GM21447 (cell line): Measurements from ENCODE around the gene FCGR3A.
A peak's percentile ranks its signal among the peaks of the same experiment; 100 is the strongest.
"Not testable (repeated sequence)": the region's sequence is repeated elsewhere in the genome, so short reads cannot be mapped to it uniquely, and the experiment has no call there.

ENCODE experiments used
- ATAC-seq: cut with Tn5 transposase; IDR thresholded peaks from one replicate; pipeline ENCODE4 v1.9.1; 2021; ENCODE audit not compliant: unreplicated experiment

Gene FCGR3A

GRCh38 chr1:161530671-161531641, 18.7 kb downstream of the FCGR3A start:
- ATAC-seq: peak; percentile 64

- peak; percentile 37 for ATAC-seq
Measured at GRCh38 chr1:161530158-161530557, 19.5 kb downstream of the FCGR3A start.

- not testable (repeated sequence) for ATAC-seq
Measured at GRCh38 chr1:161529463-161530104, 20.0 kb downstream of the FCGR3A start.

DNA sequence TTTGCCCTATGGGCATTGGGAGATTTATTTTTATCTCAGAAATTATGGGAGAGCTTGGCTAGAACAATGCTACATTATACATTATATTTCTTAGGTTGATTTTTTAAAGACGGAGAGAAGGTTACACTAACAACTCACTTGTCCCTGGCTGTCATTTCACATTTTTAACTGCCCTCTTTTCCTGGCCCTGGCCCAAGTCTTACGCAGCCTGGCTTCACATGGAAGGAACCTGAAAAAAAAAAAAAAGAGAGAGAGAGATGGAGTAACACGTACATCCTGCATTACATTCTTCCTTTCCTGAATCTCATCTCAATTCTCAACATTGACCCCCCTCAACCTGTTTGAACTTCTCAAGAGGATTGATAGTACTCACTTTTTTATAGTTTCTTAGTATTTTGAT, 21.1 kb downstream of the FCGR3A start:
- ATAC-seq: not testable (repeated sequence)

DNA sequence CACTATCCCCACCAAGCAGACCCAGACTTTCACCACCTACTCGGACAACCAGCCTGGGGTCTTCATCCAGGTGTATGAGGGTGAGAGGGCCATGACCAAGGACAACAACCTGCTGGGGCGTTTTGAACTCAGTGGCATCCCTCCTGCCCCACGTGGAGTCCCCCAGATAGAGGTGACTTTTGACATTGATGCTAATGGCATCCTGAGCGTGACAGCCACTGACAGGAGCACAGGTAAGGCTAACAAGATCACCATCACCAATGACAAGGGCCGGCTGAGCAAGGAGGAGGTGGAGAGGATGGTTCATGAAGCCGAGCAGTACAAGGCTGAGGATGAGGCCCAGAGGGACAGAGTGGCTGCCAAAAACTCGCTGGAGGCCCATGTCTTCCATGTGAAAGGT, 23.7 kb downstream of the FCGR3A start:
- not testable (repeated sequence) for ATAC-seq

DNA sequence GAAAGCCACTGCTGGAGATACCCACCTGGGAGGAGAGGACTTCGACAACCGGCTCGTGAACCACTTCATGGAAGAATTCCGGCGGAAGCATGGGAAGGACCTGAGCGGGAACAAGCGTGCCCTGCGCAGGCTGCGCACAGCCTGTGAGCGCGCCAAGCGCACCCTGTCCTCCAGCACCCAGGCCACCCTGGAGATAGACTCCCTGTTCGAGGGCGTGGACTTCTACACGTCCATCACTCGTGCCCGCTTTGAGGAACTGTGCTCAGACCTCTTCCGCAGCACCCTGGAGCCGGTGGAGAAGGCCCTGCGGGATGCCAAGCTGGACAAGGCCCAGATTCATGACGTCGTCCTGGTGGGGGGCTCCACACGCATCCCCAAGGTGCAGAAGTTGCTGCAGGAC, 24.3 kb downstream of the FCGR3A start:
- not testable (repeated sequence) for ATAC-seq

DNA sequence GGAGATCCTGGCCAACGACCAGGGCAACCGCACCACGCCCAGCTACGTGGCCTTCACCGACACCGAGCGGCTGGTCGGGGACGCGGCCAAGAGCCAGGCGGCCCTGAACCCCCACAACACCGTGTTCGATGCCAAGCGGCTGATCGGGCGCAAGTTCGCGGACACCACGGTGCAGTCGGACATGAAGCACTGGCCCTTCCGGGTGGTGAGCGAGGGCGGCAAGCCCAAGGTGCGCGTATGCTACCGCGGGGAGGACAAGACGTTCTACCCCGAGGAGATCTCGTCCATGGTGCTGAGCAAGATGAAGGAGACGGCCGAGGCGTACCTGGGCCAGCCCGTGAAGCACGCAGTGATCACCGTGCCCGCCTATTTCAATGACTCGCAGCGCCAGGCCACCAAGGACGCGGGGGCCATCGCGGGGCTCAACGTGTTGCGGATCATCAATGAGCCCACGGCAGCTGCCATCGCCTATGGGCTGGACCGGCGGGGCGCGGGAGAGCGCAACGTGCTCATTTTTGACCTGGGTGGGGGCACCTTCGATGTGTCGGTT, 24.8 kb downstream of the FCGR3A start:
- ATAC-seq: peak; percentile 24

DNA sequence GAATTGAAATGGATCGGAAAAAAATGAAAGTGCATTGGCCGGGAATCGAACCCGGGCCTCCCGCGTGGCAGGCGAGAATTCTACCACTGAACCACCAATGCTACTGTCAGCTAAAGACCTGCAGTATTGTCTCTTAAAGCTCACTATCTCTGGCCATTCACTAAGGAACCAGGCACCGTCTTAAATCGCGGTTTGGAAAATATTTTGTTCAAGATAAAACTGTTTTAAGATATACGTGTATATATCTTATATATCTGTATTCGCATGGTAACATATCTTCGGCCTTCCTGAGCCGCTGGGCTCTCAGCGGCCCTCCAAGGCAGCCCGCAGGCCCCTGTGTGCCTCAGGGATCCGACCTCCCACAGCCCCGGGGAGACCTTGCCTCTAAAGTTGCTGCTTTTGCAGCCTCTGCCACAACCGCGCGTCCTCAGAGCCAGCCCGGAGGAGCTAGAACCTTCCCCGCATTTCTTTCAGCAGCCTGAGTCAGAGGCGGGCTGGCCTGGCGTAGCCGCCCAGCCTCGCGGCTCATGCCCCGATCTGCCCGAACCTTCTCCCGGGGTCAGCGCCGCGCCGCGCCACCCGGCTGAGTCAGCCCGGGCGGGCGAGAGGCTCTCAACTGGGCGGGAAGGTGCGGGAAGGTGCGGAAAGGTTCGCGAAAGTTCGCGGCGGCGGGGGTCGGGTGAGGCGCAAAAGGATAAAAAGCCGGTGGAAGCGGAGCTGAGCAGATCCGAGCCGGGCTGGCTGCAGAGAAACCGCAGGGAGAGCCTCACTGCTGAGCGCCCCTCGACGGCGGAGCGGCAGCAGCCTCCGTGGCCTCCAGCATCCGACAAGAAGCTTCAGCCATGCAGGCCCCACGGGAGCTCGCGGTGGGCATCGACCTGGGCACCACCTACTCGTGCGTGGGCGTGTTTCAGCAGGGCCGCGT, 25.5 kb downstream of the FCGR3A start, which contains the start of gene HSPA6:
Gene HSPA6 (plus strand): TSS at position 724 of the 925 bp plus-strand sequence. CDS start 119 bp downstream, at position 843.
- peak; percentile 56 for ATAC-seq

DNA sequence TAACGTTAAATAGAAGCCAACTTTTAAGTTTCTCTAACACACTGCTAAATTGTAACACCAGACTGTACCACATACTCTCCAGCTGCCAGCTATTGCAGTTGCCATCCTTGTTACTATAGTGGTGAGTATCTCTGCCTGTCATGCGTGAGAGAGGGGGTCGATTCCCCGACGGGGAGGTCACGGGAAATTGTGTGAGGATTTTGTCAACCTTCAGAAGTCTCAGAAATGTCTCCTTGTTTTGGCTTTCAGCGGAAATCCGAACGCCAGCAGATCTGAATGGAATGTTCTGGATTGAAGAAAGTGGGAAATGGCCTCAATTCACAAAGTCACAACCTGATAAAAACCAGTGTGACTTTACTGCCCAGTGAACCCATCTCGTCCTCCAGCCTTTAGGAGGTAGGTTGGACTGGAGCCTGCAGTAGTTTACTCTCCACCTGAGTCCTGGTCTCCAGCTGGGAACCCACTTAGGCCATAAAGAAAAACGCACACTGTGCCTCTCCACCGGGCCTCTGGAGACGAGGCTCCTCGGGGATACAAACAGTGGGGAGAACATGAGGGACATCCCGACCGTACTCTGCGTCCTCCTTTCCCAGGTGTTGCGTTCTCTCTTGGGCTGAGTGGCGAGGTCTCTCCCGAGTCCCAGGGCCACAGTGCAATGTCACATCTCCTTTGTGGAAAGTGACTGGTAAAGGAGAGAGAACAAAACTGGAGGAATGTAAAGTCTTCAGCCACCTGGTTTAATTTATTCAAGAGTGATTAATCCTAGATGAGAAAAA, 26.4 kb downstream of the FCGR3A start:
- not testable (repeated sequence) for ATAC-seq

GRCh38 chr1:161513953-161514352, 35.7 kb downstream of the FCGR3A start:
- ATAC-seq: not testable (repeated sequence)

DNA sequence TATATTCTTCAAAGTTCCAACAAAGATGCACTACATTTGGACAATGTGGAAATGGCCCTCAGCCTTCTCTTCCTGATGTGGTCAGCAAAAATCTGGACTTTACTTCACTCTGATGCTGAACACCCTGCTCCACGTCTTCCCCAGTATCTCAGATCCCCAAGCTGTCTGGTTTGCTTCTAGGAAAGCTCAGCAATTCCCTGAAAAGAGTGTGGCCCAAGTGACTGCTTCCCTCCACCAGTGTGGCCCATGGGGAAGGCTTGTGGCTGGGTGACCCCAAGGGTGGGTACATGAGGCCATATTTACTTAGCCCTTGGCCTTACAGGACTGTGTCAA, 36.2 kb downstream of the FCGR3A start:
- ATAC-seq: not testable (repeated sequence)

GRCh38 chr1:161512636-161513447, 36.8 kb downstream of the FCGR3A start:
- not testable (repeated sequence) for ATAC-seq

GRCh38 chr1:161511756-161512060, 37.9 kb downstream of the FCGR3A start:
- ATAC-seq: no peak

- ATAC-seq: no peak
Measured at GRCh38 chr1:161511018-161511755, 38.4 kb downstream of the FCGR3A start.

DNA sequence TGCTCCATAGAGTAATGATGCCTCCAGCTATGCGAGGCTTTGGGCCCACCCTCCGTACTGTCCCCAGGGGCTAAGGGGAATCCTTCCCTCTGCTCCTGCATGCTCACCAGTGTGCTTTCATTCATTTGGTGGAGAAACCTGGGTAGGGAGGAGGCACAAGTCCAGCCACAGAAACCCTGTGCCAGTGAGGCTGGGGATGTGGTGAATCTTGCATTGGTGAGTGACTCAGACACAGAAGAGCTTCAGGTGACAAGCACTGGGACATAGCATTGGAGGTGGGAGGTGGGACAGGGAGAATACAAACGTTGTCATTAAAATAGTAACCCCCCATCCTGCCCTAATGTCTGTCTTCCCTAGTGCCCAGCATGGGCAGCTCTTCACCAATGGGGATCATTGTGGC, 39.1 kb downstream of the FCGR3A start:
- ATAC-seq: no peak

- ATAC-seq: no peak
Measured at GRCh38 chr1:161506336-161507223, 43.0 kb downstream of the FCGR3A start.

DNA sequence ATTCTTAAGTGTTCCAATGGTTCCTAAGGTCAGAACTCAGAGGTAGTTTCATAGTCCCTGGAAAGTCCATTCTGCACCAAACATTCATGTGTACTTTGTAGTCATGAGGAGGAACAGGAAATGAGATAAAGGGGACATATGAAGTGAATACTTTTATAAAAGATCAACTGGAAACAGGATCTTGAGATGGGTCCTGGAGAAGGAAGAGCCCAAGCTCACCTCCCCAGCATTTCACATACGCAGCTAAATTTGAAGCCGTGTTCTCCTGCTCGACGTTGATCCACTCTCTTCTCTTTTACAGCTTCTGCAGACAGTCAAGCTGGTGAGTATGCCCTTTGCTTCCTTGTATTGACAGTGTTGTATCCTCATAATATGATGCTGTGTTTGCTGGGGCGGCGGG, 43.9 kb downstream of the FCGR3A start:
- ATAC-seq: no peak

- no peak for ATAC-seq
Measured at GRCh38 chr1:161503394-161503748, 46.2 kb downstream of the FCGR3A start.
